GM18951 (cell line): ENCODE data around the gene SPAG16.
"Not testable (repeated sequence)": the region's sequence is repeated elsewhere in the genome, so short reads cannot be mapped to it uniquely, and the experiment has no call there.

ENCODE experiments used
- POLR2A ChIP-seq: IDR thresholded peaks from 4 replicates; pipeline ENCODE4 v1.6.1; 2011; ENCODE audit warnings: mild to moderate bottlenecking; ENCODE audit not compliant: insufficient read length, insufficient read depth; ENCODE audit errors: extremely low read depth
- in situ Hi-C: fragments of 300-500 bp; cut with MboI; formaldehyde crosslinking; loops from one replicate; pipeline ENCODE4 v1.12.0; 2022; ENCODE audit warnings: low sequenced_read_pairs, mixed read lengths, inconsistent platforms; ENCODE audit not compliant: unreplicated experiment

The SPAG16 gene

DNA sequence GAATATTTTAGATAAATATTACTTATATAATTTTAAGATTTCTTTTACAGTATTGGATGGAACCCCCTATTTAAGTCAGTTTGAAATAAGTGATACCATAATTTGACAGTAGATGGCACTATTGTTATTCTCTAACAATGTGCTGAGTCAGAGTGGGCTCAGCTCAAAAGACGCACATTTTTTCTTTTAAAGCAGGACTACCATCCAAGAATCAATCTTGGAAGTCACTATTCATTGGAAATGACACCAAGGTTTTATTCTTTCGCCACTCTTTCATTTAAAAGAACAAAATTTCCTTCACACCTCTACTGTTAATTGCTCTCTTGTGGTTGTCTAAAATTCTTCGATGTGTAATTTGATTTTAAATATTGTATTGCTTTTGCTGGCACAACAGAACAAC is 32.6 kb upstream of the SPAG16 start:
- no peak for TF ChIP-seq POLR2A
- in situ Hi-C loops = no loop called here

DNA sequence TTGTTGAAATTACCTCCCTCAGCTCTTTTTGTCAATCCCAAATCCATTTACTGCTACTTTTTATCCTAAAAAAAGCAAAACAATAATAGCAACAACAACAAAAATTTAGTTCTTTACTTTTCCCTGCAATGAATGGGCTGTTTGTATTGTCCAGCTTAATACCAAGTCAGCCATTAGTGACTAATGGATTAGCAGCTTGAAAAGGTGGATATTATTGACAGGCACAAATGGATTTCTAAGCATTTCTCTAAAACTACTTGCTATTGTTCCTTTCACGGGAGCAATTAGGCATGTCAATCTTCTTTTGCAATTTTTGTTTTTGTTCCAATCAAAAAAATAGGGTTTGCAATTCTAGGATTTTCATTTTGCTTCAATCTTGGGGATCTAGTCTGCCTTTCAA is 32.1 kb upstream of the SPAG16 start:
- TF ChIP-seq POLR2A = no peak
- in situ Hi-C loops = no loop called here

DNA sequence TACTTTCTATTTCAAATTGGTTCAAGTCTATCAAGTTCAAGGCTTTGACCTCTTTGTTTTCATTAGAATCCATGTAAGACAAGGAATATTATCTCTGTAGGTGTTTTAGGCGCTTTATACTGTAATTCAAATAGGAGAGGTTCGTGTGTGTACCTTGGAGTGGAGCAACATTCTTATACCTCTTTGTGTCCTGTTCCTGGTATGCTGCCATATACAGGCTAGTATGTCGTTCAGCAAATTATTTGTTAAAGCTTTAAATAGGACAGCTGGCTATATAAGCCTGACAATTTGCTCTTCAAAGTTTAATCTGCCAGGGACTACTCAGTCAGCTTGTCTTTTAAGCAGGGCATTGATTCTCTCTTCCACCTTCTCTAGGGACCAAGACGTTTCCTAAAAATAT is 31.1 kb upstream of the SPAG16 start:
- in situ Hi-C loops = no loop called here
- TF ChIP-seq POLR2A = no peak

DNA sequence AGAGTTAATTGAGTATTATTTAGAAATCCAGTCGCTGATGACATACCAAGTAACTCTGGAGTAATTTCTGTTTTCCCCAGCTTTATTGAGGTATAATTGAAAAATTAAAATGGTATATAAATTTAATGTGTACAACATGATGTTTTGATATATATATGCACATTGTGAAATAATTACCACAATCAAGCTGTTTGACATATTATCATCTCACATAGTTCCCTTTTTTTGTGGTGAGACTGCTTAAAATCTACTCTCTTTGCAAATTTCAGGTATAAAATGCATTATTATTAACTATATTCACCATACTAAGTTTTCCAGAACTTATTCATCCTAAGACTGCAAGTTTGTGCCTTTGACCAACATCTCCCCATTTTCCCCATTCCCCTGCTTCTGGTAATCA is 25.0 kb upstream of the SPAG16 start:
- TF ChIP-seq POLR2A = no peak

DNA sequence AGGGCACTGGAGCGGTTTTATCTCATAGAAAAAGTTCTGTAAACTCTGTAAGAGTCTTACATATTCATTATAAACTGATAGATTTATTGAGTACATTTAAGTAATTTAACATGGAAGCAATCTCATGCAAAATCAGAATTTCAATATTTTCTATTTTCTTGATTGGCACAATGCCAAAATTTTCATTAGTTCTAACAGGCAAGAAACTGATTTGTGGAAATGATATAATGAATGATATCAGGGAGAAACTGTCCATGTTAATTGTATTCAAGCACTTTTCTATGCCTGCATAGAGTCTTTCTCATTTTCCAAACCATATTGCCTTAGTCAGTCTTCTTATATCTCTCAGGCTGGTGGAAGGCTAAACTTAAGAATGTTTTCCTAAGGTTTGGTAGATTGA is 23.0 kb upstream of the SPAG16 start:
- TF ChIP-seq POLR2A = no peak
- in situ Hi-C loops = no loop called here

More for the DNA sequence above, 25.0 kb upstream of the SPAG16 start:
- in situ Hi-C loops = no loop called here

DNA sequence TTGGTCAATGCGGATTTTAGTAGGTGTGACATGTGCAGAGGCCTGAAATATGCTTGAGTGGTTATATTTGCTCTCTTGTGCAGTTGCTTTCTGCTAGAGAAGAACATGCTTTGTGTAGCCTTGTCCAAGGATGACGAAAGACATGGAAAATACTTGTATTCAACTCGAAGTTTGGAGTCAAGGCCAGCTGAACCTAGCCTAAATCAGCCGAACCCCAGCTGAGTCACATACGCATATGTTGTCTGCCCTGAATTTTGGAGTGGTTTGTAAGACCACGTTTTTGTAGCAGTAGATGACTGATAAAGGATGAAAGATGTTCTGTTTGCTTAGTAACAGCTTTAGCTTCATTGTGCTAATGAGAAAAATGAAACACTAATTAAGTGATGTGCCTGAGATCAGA is 22.5 kb upstream of the SPAG16 start:
- no peak for TF ChIP-seq POLR2A
- in situ Hi-C loops = no loop called here

DNA sequence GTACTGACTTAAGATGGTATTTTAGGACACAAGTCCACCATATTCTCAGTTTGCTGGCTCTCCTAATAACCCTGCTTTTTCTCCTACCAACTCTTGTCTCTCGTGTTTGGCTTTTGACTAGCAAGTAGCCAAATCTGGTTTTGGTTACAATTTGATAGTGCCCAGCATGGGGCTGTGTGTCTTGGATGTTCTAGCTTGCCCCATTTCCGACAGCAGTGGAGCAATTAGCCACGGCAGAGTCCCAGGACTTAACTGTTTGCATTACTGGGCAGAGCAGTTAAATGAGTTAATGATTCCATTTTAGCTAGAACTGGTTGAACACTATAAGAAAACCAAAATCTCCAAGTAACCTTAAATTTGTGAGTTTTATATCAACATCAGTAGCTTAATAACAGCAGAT is 18.6 kb upstream of the SPAG16 start:
- TF ChIP-seq POLR2A = no peak
- in situ Hi-C loops = no loop called here

DNA sequence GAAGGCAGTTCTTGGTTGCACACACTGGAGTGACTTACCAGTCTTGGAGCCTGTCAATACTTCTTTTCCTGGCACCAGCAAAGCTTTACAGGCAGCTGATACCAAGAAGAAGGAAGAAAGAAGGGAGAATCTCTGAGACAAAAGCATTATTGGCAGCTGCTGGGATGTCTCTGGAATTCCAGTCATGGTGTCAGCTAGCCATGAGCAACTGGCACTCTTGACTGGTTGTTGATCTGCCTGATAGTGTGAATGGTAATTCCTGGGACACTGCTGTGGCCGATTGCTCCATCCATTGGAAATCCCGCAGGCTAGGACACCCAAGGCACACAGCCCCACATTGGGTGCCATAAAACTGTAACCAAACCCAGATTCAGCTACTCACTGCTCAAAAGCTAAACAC is 17.8 kb upstream of the SPAG16 start:
- TF ChIP-seq POLR2A = no peak
- in situ Hi-C loops = no loop called here

DNA sequence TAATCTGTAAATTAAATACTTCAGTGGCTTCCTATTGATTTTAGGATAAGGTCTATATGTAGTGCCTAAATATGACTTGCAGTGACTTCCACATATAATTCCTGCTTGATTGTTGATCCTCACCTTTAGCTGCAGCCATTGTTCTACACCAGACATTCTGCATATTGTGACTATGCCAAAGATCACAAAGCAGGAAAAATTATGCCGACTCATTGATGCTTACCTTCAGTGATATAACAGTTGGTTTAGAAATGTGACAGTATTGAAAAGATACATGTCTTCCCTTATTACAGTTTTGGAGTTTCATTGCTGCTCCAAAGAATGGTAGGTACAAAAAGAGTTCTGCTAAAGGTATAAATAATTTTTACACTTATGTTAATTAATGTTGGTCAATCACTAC is 12.3 kb upstream of the SPAG16 start:
- in situ Hi-C loops = no loop called here
- no peak for TF ChIP-seq POLR2A

DNA sequence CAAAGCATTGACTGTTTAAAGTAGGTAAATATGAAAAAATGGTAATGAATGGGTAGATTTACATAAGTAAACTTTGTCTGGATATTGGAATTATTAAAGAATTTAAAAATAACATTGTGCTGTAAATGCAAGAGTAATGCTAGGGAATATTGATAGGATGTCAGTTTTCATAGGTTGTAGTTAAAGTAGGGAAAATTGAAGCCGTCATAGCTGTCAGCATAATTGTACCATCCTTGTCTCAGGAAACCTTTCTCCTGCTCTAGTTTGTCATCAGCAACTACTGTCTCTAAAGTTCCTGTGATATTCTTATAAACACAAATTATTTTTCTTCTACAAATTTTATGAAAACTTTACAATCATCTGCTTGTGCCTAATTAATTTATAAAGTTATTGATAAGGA is 10.1 kb upstream of the SPAG16 start:
- in situ Hi-C loops = no loop called here
- TF ChIP-seq POLR2A = no peak

DNA sequence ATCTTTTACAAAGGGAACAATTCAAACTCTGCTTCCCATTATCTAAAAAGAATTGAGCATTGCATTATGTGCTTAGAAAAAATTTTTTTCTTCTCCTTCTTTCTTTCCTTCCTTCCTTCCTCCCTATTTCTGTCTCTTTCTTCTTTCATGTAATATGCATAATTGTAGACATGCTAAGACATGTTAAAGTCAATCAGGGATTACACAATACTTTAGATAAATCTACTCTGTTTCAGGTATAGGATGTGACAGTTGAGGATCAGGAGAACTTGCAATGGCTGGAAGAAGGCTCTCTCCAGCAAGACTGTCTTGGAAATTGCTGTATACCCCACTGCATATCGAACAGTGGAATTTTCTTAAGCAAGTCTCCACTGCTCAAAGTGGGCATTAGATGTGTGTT is 9.0 kb upstream of the SPAG16 start:
- in situ Hi-C loops = no loop called here

DNA sequence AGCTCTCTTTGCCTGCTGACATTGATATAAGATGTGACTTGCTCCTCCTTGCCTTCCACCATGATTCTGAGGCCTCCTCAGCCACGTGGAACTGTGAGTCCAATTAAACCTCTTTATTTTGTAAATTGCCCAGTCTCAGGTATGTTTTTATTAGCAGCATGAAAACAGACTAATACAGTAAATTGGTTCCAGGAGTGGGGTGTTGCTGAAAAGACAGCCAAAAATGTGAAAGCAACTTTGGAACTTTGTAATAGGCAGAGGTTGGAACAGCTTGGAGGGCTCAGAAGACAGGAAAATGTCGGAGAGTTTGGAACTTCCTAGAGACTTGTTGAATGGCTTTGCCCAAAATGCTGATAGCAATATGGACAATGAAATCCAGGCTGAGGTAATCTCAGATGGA is 7.1 kb upstream of the SPAG16 start:
- in situ Hi-C loops = not testable (repeated sequence)

More for the DNA sequence above, 9.0 kb upstream of the SPAG16 start:
- no peak for TF ChIP-seq POLR2A

DNA sequence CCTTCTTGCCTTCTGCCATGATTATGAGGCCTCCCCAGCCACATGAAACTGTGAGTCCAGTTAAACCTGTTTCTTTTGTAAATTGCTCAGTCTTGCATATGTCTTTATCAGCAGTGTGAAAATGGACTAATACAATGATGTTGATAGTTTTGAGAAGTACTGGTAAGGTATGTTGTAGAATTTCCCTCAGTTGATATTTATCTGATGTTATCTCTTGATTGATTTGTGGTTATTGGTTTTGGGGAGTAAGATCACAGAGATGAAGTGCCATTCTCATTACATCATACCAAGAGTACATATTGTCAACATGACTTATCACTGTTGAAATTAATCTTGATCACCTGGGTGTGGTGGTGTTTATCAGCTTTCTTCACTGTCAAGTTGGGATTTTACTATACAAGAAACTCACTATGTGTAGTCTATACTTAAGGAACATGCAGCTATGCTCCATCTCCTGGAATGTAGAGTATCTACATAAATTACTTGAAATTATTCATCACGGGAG is 5.1 kb upstream of the SPAG16 start:
- no peak for TF ChIP-seq POLR2A
- in situ Hi-C loops = no loop called here

DNA sequence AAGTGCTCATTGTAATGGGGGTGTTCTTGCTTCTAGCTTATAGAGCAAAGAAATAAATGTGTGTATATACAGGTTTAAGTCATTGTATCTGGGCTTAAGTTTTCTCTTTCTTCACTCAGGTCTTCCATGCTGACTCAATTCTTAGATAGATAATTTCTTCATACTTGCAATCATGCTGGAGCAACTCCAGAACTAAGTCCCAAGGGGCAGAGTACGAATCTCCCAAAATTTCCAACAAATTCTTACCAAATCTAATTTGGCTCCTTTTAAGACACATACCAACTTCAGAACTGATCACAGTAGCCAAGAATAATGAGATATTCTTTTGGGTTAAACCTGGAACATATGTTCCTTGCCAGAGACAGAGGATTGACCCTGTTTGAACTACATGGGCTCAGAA is 4.3 kb upstream of the SPAG16 start:
- TF ChIP-seq POLR2A = no peak
- in situ Hi-C loops = no loop called here

DNA sequence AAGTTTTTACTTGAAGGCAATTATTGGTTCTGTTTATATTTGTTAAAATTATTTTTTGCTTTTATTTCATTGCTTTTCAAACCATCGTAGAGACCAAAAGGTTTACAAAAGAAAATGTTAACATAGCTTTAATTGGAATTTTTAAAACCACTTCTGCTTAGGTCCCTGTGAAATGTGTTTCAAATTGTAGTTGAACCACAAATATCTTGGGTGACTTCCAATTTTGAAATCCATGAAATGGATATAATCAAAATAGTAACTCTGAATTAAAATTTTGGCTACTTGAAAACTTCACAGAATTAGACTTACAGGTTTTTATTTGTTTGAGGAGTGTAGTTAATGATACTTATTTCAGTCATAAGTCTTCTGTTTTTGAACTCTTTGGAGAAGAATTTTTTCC is 3.1 kb upstream of the SPAG16 start:
- no peak for TF ChIP-seq POLR2A
- in situ Hi-C loops = no loop called here
